Activated CD8-positive, alpha-beta memory T cell treated with anti-CD3 and anti-CD28 coated beads, Interleukin-2, amount 50 U/mL, for 48 hours (primary cell): Measurements from ENCODE around the gene ZFP92.
A peak's percentile ranks its signal among the peaks of the same experiment; 100 is the strongest.

Experiments used
- DNase-seq: peaks from one replicate; pipeline ENCODE4 v3.0.0-alpha.2; 2020

The ZFP92 gene

DNA sequence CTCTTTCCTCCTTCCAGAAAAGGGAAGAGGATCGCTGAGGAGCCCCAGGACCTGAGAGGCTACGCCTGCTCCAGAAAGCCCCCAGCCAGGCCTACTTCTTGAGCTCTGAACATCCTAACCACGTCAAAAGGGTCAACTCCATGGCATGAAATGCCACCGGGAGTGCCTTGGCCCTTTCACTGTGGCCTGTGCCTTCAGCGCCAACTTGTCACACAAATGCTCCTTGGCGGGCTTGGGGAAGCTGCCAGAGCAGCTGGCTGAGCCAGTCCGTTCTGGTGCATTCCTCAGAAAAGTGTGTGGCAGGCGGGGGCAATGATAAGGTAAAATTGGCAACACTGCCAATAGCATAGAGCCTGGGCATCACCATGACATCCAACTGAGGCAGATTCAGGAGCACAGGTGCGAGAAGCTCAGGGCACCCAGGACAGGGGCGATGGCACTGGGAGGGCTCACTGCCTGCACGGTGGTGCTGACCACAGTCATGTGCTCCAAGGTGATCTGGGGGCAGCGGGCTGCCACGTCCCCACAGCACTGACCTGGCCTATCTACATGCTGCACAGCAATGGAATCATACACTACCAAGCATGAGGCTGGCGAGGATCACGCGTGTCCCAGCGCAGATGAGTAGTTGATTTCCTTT, 46.7 kb downstream of the ZFP92 start:
- no peak for DNase-seq

DNA sequence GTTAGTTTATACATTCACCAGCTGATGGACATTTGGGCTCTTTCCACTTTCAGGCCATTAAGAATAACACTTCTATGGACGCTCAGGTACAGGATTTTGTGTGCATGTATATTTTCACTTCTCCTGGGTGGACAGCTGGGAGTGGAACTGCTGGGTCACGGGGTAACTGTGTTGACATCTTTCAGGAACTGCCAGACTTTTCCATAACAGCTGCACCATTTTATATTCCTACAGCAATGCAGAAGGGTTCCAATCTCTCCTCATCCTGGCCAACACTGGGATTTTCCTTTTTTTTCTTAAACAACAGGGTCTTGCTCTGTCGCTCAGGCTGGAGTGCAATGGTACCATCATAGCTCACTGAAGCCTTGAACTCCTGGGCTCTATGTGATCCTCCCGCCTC, 47.2 kb downstream of the ZFP92 start:
- DNase-seq = no peak

DNA sequence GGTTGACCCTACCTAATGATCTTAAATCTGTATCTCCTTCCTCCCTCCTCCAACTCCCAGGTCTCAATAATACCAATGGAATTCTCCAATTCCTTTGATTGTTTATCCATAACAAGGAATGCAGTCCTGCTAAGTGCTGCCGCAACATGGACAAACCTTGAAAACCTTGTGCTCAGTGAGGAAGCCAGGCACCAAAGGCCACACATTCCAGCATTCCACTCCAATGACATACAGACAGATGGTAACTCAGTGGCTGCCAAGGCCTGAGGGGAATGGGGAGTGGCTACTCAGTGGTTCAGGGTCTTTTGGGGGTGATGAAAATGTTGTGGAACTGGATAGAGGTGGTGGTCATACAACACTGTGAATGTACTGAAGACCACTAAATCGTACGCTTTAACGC, 48.7 kb downstream of the ZFP92 start:
- DNase-seq = no peak

DNA sequence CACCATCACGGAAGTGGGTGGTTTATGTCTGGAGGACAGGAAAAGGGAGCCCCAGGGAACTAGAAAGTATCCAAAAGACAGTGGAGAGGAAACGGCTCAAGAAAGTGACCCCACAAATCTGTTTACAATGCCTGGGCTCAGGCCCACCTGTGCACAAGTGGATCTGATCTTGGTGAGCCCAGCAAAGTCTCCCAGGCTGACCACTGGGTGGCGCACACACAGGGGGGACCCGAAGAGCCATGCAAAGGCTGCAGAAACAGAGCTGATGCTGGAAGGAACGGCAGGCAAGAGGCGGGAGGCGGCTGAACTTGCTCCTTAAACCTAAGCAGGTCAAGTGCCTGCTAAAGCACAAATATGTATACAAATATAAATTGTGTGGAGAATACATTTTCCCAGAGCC, 49.6 kb downstream of the ZFP92 start:
- peak; percentile 60 for DNase-seq
